ENCODE measurements around the gene PXDN.

The PXDN gene

GRCh38 chr2:1656326-1656960 lies 87.9 kb downstream of the PXDN start:
- no peak overlapping the region for H3K4me3 ChIP-seq (ENCODE audit: low read depth in 1 of 2, low read length in 2 of 2)
- DNase-seq = no peak
- H4K20me1 ChIP-seq (ENCODE audit: insufficient read depth, low read length) = 0 out of 2 replicates have a peak, but pooled peaks cover 3% of the 10 kb centered on the region
- no peak overlapping the region for H3K4me2 ChIP-seq (ENCODE audit: insufficient read depth, low read length)
- H3K4me1 ChIP-seq (ENCODE audit: insufficient read depth, low read length) = no peaks in the 10 kb centered on the region
- H3K9ac ChIP-seq (ENCODE audit: low read depth, low read length) = no peak overlapping the region
- no peaks in the 10 kb centered on the region for H3K79me2 ChIP-seq (ENCODE audit: insufficient read depth, low read length)
- ATAC-seq (ENCODE audit: insufficient read depth, low read depth) = no peak
- H3K27me3 ChIP-seq (ENCODE audit: insufficient read depth, low read length, poor library complexity) = peaks cover 22% of the 10 kb centered on the region
- no peaks in the 10 kb centered on the region for H3K9me3 ChIP-seq (ENCODE audit: insufficient read depth, low read length, severe bottlenecking)
- no peak overlapping the region for H3K27ac ChIP-seq (ENCODE audit: low read length)
- H2AFZ ChIP-seq (ENCODE audit: low read depth, low read length) = no peak overlapping the region
- no peaks in the 10 kb centered on the region for H3K36me3 ChIP-seq (ENCODE audit: insufficient read depth, low read length)
- TF ChIP-seq EZH2 (IDR thresholded peaks at IDR 0.05; ENCODE audit: borderline replicate concordance, low read depth, low read length, severe bottlenecking) = no peak
- peak; percentile 8 for TF ChIP-seq CTCF (IDR thresholded peaks at IDR 0.05; ENCODE audit: borderline replicate concordance, extremely low read depth, low read length, poor library complexity, severe bottlenecking)

- H3K27ac ChIP-seq (ENCODE audit: low read length) = no peak overlapping the region
Measured at GRCh38 chr2:1655461-1655860, 88.9 kb downstream of the PXDN start.

GRCh38 chr2:1654696-1655374 lies 89.5 kb downstream of the PXDN start:
- Histone ChIP-seq H3K4me3 (ENCODE audit: low read depth in 1 of 2, low read length in 2 of 2) (no peak overlapping the region), H3K9ac (ENCODE audit: low read depth, low read length) (no peak overlapping the region), H3K9me3 (ENCODE audit: insufficient read depth, low read length, severe bottlenecking) (no peaks in the 10 kb centered on the region), H3K79me2 (ENCODE audit: insufficient read depth, low read length) (no peaks in the 10 kb centered on the region), H2AFZ (ENCODE audit: low read depth, low read length) (no peak overlapping the region), H3K27ac (ENCODE audit: low read length) (no peak overlapping the region), H3K36me3 (ENCODE audit: insufficient read depth, low read length) (no peaks in the 10 kb centered on the region), H3K4me1 (ENCODE audit: insufficient read depth, low read length) (no peaks in the 10 kb centered on the region), H3K4me2 (ENCODE audit: insufficient read depth, low read length) (no peak overlapping the region), H3K27me3 (ENCODE audit: insufficient read depth, low read length, poor library complexity) (peaks cover 22% of the 10 kb centered on the region), H4K20me1 (ENCODE audit: insufficient read depth, low read length) (0 out of 2 replicates have a peak, but pooled peaks cover 3% of the 10 kb centered on the region)
- no peak for ATAC-seq (ENCODE audit: insufficient read depth, low read depth)
- no peak for DNase-seq
- TF ChIP-seq CTCF (IDR thresholded peaks at IDR 0.05; ENCODE audit: borderline replicate concordance, extremely low read depth, low read length, poor library complexity, severe bottlenecking) (no peak), EZH2 (IDR thresholded peaks at IDR 0.05; ENCODE audit: borderline replicate concordance, low read depth, low read length, severe bottlenecking) (no peak)

More at GRCh38 chr2:1655461-1655860, 88.9 kb downstream of the PXDN start:
- 0 out of 2 replicates have a peak, but pooled peaks cover 3% of the 10 kb centered on the region for H4K20me1 ChIP-seq (ENCODE audit: insufficient read depth, low read length)
- H3K9me3 ChIP-seq (ENCODE audit: insufficient read depth, low read length, severe bottlenecking) = no peaks in the 10 kb centered on the region
- H3K4me1 ChIP-seq (ENCODE audit: insufficient read depth, low read length) = no peaks in the 10 kb centered on the region
- DNase-seq (no peak), ATAC-seq (ENCODE audit: insufficient read depth, low read depth) (no peak)
- no peak overlapping the region for H3K4me2 ChIP-seq (ENCODE audit: insufficient read depth, low read length)
- H3K9ac ChIP-seq (ENCODE audit: low read depth, low read length) = no peak overlapping the region
- peaks cover 22% of the 10 kb centered on the region for H3K27me3 ChIP-seq (ENCODE audit: insufficient read depth, low read length, poor library complexity)
- H3K4me3 ChIP-seq (ENCODE audit: low read depth in 1 of 2, low read length in 2 of 2) = no peak overlapping the region
- H2AFZ ChIP-seq (ENCODE audit: low read depth, low read length) = no peak overlapping the region
- no peaks in the 10 kb centered on the region for H3K36me3 ChIP-seq (ENCODE audit: insufficient read depth, low read length)
- TF ChIP-seq EZH2 (IDR thresholded peaks at IDR 0.05; ENCODE audit: borderline replicate concordance, low read depth, low read length, severe bottlenecking) (no peak), CTCF (IDR thresholded peaks at IDR 0.05; ENCODE audit: borderline replicate concordance, extremely low read depth, low read length, poor library complexity, severe bottlenecking) (no peak)
- no peaks in the 10 kb centered on the region for H3K79me2 ChIP-seq (ENCODE audit: insufficient read depth, low read length)
